22Rv1 (cell line): ENCODE measurements around the gene NLRP4.

Source experiments
- ZFX ChIP-seq: fragments of 450-650 bp; IDR thresholded peaks from 2 replicates; pipeline ENCODE4 v1.6.1; 2017; ENCODE audit warnings: antibody characterized with exemption, borderline replicate concordance
- TF ChIP-seq, protein P1 (sequence below): fragments of 450-650 bp; IDR thresholded peaks from 2 replicates; pipeline ENCODE4 v1.5.1; 2017; ENCODE audit warnings: mild to moderate bottlenecking

DNA sequence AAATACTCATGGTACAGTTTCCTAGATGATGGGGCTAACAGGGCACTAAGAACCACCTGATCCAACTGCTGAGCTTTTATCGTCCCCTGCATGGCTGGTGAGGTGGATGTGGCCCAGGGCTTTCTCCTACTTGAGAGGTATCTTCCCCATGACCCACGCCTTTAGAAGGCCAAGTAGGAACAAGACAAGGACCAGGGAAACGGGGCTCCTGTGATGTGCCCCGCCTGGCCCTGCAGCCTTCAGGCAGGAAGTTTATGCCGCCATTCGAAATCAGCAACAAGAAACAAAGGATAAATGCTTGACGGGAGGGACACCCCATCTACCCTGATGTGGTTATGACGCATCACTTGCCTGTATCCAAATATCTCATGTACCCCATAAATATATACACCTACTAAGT is 91.7 kb downstream of the NLRP4 start:
- TF ChIP-seq, protein P1, sequence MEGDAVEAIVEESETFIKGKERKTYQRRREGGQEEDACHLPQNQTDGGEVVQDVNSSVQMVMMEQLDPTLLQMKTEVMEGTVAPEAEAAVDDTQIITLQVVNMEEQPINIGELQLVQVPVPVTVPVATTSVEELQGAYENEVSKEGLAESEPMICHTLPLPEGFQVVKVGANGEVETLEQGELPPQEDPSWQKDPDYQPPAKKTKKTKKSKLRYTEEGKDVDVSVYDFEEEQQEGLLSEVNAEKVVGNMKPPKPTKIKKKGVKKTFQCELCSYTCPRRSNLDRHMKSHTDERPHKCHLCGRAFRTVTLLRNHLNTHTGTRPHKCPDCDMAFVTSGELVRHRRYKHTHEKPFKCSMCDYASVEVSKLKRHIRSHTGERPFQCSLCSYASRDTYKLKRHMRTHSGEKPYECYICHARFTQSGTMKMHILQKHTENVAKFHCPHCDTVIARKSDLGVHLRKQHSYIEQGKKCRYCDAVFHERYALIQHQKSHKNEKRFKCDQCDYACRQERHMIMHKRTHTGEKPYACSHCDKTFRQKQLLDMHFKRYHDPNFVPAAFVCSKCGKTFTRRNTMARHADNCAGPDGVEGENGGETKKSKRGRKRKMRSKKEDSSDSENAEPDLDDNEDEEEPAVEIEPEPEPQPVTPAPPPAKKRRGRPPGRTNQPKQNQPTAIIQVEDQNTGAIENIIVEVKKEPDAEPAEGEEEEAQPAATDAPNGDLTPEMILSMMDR: no peak
- no peak for TF ChIP-seq ZFX
